GM12874 (cell line): Measurements from ENCODE around the gene SULF2.

Experiments used
- CTCF ChIP-seq: IDR thresholded peaks from 2 replicates; pipeline ENCODE4 v1.5.1; 2011; ENCODE audit warnings: low read depth, mild to moderate bottlenecking, control low read depth, low read length, moderate library complexity; ENCODE audit not compliant: insufficient read depth

SULF2 gene

GRCh38 chr20:47809161-47809960 is 24.1 kb upstream of the SULF2 start:
- TF ChIP-seq CTCF = no peak

- TF ChIP-seq CTCF = no peak
Observed at GRCh38 chr20:47805951-47806350, 20.7 kb upstream of the SULF2 start.

- TF ChIP-seq CTCF = no peak
Observed at GRCh38 chr20:47802975-47803374, 17.7 kb upstream of the SULF2 start.

DNA sequence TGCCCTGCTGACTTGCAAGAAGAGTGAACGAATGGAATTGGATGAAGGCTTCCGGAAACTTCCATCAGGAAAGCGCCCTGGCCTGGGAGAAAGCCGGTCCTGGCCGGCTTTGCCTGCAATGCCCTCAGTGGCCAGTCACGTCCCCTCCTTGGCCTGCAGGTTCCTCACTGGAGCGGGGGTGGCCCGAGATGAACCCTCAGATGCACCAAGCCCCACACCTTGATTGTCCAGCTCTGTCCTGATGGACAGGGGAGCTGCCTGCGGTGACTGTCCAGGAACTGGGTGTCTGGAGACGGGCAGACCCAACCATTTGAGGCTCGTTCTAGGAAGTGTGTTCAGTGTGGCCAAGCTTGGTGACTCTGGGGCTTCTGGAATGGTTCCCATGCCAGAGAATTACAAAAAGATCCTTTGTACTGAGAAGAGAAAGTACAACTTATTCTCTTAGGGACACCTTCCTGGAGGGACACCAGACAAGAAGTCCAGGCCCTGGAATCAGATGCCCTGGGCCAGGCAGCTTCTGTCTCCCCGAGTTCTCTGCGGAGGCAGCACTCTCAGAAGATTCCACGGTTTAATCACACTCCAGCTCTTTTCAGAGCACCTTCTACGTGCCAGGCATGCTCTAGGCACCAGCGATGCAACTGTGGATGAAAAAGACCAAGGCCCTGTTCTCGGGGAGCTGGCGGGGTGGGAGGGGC is 17.1 kb upstream of the SULF2 start:
- no peak for TF ChIP-seq CTCF

DNA sequence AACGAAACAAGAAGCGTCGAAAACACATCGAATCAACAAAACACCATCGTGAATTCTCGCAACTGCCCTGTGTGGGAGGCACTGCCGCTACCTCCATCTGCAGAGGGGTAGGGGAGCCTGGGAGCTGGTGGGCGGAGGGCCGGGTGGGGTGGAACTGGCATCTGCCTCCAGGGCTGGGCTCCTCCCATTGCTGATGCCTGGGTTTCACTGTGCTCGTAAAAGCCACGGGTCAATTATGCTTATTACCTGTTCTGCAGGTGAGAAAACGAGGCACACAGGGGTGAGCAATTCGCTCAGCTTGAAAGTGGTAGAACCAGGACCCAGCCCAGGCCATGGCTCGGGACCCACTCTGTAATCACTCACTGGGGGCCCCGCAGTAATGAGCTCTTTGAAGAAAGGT is 16.5 kb upstream of the SULF2 start:
- TF ChIP-seq CTCF = no peak

DNA sequence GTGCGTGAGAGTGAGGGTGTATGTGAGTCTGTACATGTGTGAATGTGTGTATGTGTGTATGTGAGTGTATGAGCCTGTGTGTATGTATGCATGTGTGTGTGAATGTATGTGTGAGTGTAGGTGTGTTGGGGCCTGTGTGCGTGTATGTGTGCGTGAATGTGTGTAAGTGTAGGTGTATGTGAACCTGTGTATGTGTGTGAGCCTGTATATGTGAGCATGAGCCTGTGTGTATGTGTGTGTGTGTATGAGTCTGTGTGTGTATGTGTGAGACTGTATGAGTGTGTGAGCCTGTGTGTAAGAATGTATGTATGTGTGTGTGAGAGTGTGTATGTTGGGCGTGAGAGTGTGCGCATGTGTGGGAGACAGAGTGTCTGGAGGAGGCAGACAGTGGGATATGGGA is 15.8 kb upstream of the SULF2 start:
- no peak for TF ChIP-seq CTCF

DNA sequence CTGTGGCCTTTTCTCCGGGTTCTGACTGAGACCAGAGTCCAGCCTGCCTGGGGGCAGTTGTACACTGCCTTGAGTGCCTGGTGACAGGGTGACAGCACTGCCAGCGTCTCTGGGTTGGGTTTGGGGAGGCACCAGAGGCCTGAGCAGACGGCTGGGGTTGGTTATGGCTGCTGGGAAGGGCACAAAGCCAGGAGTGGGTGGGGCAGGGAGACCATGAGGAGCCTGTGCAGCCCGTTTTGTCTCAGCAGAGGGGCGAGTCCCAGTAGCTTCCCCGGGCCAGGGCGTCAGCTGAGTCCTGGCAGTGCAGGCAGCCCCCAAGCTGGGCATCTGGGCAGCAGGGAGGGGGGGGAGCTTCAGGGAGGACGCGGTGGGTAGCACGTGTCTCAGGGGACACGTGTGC is 15.3 kb upstream of the SULF2 start:
- TF ChIP-seq CTCF = no peak
